IPS-18c (cell line): ENCODE data around the gene LCNL1.
A peak's percentile ranks its signal among the peaks of the same experiment; 100 is the strongest.

ENCODE experiments used
- H3K4me3 ChIP-seq: 2 replicates; pipeline ENCODE4 v1.7.0; 2013; ENCODE audit warnings: low read depth, mild to moderate bottlenecking, low read length, moderate library complexity; ENCODE audit not compliant: insufficient read depth
- H3K9me3 ChIP-seq: one replicate; pipeline ENCODE4 v1.6.1; 2013; ENCODE audit warnings: mild to moderate bottlenecking, low read length, moderate library complexity; ENCODE audit not compliant: control insufficient read depth, insufficient read depth

The LCNL1 gene

GRCh38 chr9:136979769-136980587 lies 2.8 kb upstream of the LCNL1 start:
- H3K4me3 ChIP-seq = no peak overlapping the region

GRCh38 chr9:136980669-136981478 lies 1.9 kb upstream of the LCNL1 start:
- Histone ChIP-seq H3K4me3 (no peak overlapping the region), H3K9me3 (no peaks in the 10 kb centered on the region)

More at GRCh38 chr9:136979769-136980587, 2.8 kb upstream of the LCNL1 start:
- H3K9me3 ChIP-seq = no peaks in the 10 kb centered on the region

- Histone ChIP-seq H3K9me3 (no peaks in the 10 kb centered on the region), H3K4me3 (no peak overlapping the region)
Observed at GRCh38 chr9:136981588-136982231, 1.1 kb upstream of the LCNL1 start.

GRCh38 chr9:136983167-136983566 lies 374 bp downstream of the LCNL1 start:
- Histone ChIP-seq H3K4me3 (no peak overlapping the region), H3K9me3 (no peaks in the 10 kb centered on the region)

- Histone ChIP-seq H3K4me3 (no peak overlapping the region), H3K9me3 (no peaks in the 10 kb centered on the region)
Observed at GRCh38 chr9:136983656-136984314, 992 bp downstream of the LCNL1 start.

- H3K4me3 ChIP-seq = no peak overlapping the region
- no peaks in the 10 kb centered on the region for H3K9me3 ChIP-seq
Observed at GRCh38 chr9:136984464-136985026, 1.8 kb downstream of the LCNL1 start.

GRCh38 chr9:136985027-136985602 lies 2.3 kb downstream of the LCNL1 start:
- H3K9me3 ChIP-seq = no peaks in the 10 kb centered on the region
- H3K4me3 ChIP-seq = no peak overlapping the region

GRCh38 chr9:136985853-136986252 lies 3.1 kb downstream of the LCNL1 start:
- Histone ChIP-seq H3K4me3 (no peak overlapping the region), H3K9me3 (no peaks in the 10 kb centered on the region)

GRCh38 chr9:136988872-136989271 lies 6.1 kb downstream of the LCNL1 start:
- Histone ChIP-seq H3K4me3 (no peak overlapping the region), H3K9me3 (no peaks in the 10 kb centered on the region)

- no peaks in the 10 kb centered on the region for H3K9me3 ChIP-seq
- H3K4me3 ChIP-seq = no peak overlapping the region
Observed at GRCh38 chr9:136990242-136990911, 7.6 kb downstream of the LCNL1 start.

GRCh38 chr9:136991993-136992818 lies 9.4 kb downstream of the LCNL1 start, which contains the start of gene PAXX:
Gene PAXX (plus strand): TSS chr9:136992422. CDS start chr9:136992444, 22 bp downstream.
- peak within 1 kb of the TSS; percentile 89 for H3K4me3 ChIP-seq
- H3K9me3 ChIP-seq = no peaks in the 10 kb centered on the region

GRCh38 chr9:136992819-136993369 lies 10.1 kb downstream of the LCNL1 start:
- Histone ChIP-seq H3K4me3 (peak overlapping the region; percentile 89), H3K9me3 (no peaks in the 10 kb centered on the region)

GRCh38 chr9:136994180-136994887 lies 11.5 kb downstream of the LCNL1 start:
- H3K9me3 ChIP-seq = no peaks in the 10 kb centered on the region
- H3K4me3 ChIP-seq = no peak overlapping the region

- Histone ChIP-seq H3K4me3 (no peak overlapping the region), H3K9me3 (no peaks in the 10 kb centered on the region)
Observed at GRCh38 chr9:136994888-136995230, 12.1 kb downstream of the LCNL1 start.

GRCh38 chr9:136995362-136995761 lies 12.6 kb downstream of the LCNL1 start:
- Histone ChIP-seq H3K9me3 (no peaks in the 10 kb centered on the region), H3K4me3 (no peak overlapping the region)
